ENCODE data around the gene PNMT.

PNMT gene

DNA sequence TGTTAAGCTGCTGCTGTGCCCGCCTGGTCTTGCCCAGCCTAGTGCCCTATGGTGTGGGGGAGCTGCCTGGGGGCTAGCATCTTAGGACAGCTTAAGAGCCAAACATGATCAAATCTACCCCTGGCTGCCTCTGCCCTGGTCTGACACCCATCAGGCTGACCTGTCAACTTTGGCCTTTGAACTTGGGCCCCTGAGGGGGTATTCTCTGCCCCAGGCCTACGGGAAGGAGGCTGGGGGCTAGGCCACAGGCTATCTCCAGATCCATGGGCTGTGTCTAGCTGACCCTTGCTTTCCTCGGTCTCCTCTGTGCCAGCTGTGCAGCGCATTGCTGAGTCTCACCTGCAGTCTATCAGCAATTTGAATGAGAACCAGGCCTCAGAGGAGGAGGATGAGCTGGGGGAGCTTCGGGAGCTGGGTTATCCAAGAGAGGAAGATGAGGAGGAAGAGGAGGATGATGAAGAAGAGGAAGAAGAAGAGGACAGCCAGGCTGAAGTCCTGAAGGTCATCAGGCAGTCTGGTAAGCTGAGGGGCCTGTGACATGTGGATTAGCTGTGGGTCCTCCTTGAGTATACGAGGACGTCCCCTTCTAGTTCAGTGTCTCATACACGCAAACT lies 34.6 kb upstream of the PNMT start:
- DNase-seq (ENCODE audit: low read depth), result no peak

GRCh38 chr17:39634384-39634871 lies 33.8 kb upstream of the PNMT start:
- DNase-seq (ENCODE audit: low read depth), result no peak

DNA sequence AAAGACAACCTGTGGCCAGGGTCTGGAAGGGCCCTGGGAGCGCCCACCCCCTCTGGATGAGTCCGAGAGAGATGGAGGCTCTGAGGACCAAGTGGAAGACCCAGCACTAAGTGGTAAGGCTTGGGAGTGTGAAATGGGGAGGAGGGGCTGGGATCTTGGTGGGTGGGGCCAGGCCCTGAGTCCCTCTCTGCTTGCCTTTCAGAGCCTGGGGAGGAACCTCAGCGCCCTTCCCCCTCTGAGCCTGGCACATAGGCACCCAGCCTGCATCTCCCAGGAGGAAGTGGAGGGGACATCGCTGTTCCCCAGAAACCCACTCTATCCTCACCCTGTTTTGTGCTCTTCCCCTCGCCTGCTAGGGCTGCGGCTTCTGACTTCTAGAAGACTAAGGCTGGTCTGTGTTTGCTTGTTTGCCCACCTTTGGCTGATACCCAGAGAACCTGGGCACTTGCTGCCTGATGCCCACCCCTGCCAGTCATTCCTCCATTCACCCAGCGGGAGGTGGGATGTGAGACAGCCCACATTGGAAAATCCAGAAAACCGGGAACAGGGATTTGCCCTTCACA lies 32.6 kb upstream of the PNMT start:
- DNase-seq (ENCODE audit: low read depth), result no peak

GRCh38 chr17:39636587-39636926 lies 31.7 kb upstream of the PNMT start:
- no peak for DNase-seq (ENCODE audit: low read depth)

DNA sequence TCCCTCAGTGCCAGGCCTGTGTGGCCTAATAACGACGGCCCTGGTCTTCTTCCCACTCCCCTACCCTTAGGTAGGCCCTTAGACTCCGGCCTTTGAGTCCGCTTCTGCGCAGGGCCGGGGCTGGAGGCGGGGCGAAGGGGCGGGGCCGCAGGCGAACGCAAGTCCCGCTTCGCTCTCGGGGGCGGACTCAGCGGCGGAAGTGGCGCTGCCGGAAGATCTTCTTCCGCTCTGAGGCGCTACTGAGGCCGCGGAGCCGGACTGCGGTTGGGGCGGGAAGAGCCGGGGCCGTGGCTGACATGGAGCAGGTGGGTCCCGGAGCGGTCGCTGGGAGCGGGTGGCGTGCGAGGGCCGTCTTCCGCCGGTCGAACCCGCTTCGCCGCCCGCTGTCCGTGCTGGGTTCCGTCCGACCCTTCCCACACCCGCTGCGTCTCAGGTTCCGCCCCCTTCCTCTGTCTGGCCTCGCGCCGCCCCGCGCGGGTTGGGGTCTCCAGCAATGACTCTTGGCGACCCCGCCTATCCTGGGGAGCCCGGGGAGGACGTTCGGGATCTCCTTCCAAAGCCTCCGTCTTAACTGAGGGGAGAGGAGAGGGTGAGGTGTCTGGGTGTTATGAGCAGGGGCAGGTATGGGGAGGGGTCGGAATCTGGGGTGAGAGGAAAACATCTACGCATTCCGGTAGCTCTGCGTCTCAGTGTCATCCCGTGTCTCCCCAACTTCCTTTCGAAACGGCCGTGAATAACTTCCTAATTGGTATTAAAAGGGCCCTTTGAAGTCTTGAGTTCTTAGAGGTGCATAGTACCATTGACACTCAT lies 31.1 kb upstream of the PNMT start, which contains the start of gene STARD3:
Gene STARD3, plus strand, starts transcription at position 218 of the 810 bp plus-strand sequence. CDS start 16,388 bp downstream, outside the sequence.
- DNase-seq (ENCODE audit: low read depth), result peak; percentile 83

DNA sequence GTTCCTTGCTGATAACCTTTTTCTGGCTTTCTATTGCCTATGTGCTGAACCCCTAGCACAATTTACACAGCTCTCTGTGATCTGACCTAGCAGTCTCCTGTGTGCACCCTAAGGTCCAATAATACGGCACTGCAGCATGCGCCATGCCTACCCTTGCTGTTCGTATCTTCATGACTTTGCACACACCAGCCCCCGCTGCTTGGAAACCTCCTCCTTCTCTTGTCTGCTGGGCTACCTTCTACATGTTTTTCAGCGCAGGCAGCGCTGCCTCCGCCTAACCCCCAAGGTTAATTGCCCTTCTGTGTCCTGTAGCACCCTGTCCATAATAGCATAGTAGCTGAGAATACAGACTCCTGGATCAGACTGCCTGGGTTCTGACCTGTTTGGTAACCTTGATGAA lies 29.9 kb upstream of the PNMT start:
- DNase-seq (ENCODE audit: low read depth), result no peak

- no peak for DNase-seq (ENCODE audit: low read depth)
Observed at GRCh38 chr17:39639043-39639442, 29.2 kb upstream of the PNMT start.

DNA sequence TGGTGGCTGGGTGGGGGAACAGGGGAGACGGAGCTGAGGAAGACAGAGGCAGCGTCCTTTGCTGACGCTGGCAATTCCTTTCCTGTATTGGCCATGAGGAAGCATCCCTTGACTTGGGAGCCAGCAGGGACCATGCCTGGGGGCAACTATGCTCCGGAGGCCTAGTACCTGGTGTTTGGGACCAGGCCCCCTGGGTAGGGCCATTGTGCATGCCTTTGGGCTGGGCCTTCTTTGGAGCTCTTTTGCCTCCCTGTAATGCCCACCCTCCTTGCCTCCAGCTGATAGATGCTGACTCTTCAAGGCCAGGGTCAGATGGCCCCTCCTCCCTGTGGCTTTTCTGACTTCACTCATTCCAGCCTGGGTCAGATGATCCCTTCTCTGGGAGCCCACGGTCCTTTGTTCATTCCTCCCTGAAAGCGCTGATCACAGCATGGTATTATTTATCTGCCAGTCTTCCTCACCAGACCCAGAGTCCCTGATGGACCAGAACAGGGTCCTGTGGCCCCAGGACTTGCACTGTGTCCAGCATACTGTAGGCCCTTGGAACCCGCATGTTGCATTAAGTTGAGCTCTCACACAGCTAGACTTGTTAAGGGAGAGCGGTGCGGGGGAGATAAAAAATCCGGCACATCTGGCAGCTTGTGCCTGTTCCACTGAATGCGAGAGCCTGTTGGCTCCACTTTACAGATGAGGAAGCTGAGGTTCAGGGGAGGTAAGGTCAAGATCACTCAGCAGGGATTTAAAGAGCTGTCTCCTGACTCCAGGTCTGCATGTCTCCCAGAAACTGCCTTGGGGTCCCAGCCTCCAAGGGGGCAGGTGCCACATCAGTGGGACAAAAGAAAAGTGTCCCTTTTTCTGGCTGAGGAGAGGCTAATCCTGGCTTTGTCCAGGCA lies 28.4 kb upstream of the PNMT start:
- DNase-seq (ENCODE audit: low read depth), result no peak

DNA sequence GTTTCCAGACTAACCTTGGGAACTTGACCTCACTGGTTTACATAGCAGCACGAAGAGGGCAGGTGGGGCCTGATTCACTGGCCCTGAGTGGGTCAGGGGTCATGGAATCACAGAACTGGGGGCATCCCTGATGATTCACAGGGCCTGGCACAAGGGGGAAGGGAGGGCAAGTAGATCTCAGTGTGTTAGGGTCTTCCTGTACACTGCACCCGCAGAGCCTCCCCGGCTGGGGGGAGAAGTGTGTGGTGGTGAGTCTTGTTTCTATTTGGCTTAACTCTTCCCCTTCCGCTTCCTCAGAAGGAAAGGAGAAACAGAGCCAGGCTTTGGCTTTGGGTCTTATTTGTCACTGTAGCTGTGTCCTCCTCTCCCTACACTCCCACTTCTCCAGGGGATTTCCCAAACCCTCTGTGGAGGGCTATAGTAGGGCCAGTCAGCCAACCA lies 27.6 kb upstream of the PNMT start:
- DNase-seq (ENCODE audit: low read depth), result no peak

DNA sequence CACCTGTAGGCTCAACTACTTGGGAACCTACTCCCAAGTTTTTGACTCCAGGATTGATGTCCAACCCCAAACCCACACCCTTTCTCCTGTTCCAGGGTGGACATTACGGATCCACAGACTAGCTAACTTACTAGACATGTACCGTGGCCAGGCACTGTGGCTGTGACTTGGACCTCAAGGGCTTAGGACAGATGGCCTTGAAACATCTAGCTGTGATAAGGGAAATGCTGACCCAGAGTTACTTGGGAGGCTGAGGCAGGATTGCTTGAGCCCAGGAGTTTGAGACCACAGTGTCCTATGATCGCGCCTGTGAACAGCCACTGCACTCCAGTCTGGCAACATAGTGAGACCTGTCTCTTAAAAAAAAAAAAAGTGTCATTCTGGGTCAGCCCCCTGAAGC lies 27.2 kb upstream of the PNMT start:
- DNase-seq (ENCODE audit: low read depth), result no peak

DNA sequence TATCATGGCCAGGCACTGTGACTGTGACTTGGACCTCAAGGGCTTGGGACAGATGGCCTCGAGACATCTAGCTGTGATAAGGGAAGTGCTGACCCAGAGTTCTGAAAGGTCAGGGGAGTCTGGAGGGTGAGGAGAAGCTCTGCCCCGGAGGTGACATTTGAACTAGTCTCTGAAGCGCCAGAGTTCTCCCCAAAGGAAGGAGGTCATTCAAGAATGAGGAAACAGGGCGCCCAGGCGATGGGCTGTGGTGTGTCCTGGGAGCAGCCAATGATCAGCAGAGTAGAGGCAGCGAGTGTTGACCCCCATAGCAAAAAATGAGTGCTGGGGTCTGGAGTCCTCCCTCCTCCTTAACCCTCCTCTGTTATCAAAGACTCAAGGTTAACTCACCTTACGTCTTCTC lies 26.4 kb upstream of the PNMT start:
- DNase-seq (ENCODE audit: low read depth), result no peak

- DNase-seq (ENCODE audit: low read depth), result no peak
Observed at GRCh38 chr17:39642291-39643074, 25.8 kb upstream of the PNMT start.

- DNase-seq (ENCODE audit: low read depth), result no peak
Observed at GRCh38 chr17:39643271-39643670, 25.0 kb upstream of the PNMT start.

DNA sequence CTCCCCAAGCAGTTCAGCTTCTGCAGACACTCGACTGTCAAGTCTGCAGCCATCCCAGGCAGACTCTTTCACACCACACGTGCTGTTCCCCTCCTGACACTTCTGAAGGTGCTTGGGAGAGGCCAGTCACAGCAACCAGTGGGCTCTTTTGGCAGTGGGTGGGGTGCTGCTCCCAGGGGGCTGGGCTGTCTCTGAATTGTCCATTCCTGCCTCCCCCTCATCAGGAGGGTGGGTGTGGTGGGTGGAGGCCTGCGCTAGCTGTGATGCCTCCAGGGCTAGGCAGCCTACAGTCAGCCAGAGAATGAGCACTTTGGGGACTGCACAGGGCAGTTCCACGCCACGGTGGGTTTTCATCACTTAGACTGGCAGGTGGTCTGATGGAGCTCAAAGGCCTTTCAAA lies 21.0 kb upstream of the PNMT start:
- no peak for DNase-seq (ENCODE audit: low read depth)

DNA sequence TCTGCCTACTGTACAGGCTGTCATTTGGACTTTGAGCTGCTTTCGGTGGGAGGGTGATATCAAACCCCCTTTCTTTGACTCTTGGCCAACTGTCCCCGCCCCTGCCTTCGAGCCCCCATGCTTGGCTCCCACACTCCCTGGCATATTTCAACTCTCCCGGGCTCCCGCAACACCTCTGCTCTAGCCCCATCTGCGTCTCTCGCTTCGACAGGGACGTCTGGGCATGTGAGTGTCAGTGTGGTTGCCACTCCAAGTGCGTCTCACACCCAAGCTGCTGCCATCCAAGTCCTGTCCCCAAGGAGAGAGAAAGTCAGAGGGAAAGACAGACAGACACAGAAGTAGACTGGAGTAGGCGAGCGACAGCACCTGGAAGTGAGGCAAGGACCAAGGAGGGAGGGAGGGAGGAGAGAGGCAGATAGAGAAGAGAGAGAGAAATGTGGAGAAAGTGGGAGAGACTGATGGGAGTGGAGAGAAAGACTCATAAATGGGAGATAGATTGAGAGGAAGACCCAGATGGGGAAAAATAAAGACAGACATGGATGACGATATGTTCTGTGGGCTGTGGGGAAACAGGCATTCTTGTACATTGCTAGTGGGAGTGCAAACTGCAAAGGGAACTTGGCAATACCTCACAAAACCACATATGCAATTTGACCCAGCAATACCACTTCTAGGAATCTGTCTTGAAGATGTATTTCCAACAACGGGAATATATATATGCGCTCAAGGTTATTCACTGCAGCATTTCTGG lies 19.5 kb upstream of the PNMT start:
- no peak for DNase-seq (ENCODE audit: low read depth)

DNA sequence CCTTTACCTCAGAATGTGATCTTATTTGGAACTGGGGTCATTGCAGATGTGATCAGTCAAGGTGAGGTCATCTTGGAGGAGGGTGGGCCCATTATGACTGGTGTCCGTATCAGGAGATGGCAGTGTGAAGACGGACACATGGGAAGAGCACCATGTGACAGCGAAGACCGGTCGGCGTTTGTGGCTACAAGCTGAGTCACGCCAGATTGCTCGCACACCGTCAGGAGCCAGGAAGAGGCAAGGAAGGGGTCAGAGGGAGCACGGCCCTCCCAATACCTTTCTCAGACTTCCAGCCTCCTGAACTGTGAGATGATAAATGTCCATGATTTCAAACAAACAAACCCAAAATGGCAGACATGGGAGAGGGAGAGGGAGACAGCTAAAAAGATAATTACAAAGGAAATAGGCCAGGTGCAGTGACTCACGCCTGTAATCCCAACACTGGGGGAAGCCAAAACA lies 18.1 kb upstream of the PNMT start:
- DNase-seq (ENCODE audit: low read depth), result no peak

DNA sequence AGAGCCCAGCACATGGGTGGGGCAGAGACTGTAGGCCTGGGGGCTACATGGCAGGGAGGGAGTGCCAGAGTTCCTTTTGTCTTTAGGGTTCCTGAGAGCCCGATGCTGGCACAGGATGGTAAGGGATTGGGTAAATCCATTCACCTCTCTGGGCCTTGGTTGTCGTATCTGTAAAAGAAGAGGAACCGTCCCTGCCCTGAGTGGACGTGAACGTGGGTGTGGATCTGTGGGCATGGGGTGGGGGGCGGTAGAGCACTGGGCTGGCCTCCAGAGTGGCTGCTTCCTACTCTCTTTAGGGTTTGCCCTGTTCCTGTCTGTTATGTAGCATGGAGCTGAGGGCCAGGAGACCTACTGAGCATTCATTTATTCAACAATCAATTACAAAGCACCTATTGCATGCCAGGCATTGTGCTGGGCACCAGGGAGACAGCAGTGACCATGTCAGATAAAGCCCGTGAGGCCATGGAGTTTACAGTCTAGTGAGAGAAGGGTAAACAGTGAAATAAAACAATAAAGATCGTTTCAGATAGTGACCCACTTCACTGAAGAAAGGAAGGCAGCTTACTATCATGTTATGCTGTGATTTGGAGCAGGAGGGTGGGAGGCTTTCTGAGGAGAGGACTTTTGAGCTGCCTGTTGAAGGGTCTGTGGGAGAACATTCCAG lies 16.2 kb upstream of the PNMT start:
- DNase-seq (ENCODE audit: low read depth), result no peak

DNA sequence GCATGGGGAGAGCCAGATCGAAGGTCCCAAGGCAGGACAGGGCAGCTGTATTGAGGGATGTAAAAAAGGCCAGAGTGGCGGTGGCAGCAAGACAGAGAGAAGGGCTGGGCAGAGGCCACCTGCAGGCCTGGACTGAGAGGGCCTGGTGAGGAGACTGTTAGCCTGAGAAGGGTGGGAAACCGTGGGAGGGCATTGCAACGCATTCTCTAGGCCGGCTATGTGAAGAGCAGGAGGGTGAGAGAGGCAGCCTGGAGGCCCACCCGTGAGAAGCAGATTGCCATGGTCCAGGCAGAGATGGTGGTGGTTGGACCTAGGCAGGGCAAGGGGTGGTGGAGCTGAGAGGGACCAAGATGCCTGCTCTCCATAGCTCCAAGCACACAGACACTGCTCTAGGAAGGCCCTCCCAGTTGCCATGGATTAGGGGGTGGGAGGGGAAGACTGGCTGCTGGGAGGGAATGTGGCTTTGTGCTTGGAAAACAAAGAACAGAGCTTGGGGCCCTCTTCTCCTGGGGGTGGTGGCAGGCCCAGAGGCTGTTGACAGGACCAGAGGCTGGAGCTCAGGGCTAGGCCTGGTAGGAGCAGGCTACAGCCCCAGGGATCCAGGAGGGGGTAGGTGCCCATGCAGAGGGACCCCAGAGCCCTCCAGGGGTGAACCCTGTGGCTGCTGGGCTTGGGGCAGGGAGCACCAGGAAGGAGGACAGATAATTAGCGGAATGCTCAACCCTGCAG lies 15.5 kb upstream of the PNMT start:
- no peak for DNase-seq (ENCODE audit: low read depth)

DNA sequence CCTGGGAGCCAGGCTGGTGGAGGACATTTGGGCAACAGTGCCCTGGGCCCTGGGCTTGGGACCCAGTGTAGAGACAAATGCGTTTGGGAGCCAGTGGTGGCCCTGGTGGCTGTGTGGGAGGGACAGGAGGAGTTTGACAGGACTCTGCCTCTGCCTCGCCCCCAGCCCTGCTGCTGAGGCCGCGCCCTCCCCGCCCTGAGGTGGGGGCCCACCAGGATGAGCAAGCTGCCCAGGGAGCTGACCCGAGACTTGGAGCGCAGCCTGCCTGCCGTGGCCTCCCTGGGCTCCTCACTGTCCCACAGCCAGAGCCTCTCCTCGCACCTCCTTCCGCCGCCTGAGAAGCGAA lies 15.0 kb upstream of the PNMT start:
- no peak for DNase-seq (ENCODE audit: low read depth)
